Islet precursor cell (in vitro differentiated cells): ENCODE data around the gene CATSPER3.

Experiments used
- DNase-seq: peaks from one replicate; pipeline ENCODE4 v3.0.0-alpha.2; 2018

The CATSPER3 gene

GRCh38 chr5:134967607-134968006, at the start of gene CATSPER3:
TSS of gene CATSPER3 (plus strand) at chr5:134967907. CDS start at chr5:134967992, 85 bp downstream.
- no peak for DNase-seq

- no peak for DNase-seq
These were observed 48.8 kb upstream of the CATSPER3 start for GRCh38 chr5:134918861-134919260.

- DNase-seq, result no peak
These were observed 46.7 kb upstream of the CATSPER3 start for GRCh38 chr5:134920848-134921575.

- no peak for DNase-seq
These were observed 35.2 kb upstream of the CATSPER3 start for GRCh38 chr5:134932508-134932907.

DNA sequence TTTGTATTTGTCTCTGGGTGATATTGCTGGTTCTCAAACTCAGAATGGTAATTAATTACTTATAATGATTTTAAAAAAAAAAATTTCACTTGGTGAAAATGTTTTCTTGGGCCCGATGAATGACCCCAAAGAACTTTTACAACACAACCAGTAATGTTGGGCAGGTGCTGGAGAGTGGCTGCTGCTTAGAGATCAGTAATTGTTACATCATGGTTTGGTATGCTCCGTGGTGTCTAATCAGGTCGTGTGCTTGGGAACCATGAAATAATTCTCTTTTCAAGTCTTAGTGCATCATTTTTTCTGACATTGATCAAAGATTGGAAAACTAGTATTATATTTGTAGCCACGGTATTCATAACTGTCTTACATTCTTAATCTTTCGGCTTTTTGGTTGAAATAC, 33.5 kb upstream of the CATSPER3 start:
- no peak for DNase-seq

- DNase-seq, result no peak
These were observed 31.8 kb upstream of the CATSPER3 start for GRCh38 chr5:134935711-134936602.

DNA sequence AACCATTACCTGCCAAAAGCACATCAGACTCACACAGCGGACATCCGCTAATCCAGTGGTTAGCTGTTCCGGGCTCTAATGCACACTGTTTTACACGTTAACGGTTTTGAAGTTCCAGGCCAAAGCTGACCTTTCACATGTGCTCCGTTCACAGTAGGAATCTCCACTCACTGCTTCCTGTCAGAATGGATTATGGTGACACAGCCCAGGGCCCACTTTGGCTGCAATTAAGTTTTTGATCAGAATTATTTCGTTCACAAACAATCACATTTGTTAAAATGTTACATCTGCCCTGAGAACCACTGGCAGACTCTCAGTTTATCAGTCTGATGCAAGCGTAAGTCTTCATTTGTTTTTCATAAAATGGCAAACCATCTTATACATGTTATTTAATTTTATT, 30.2 kb upstream of the CATSPER3 start:
- DNase-seq, result no peak

DNA sequence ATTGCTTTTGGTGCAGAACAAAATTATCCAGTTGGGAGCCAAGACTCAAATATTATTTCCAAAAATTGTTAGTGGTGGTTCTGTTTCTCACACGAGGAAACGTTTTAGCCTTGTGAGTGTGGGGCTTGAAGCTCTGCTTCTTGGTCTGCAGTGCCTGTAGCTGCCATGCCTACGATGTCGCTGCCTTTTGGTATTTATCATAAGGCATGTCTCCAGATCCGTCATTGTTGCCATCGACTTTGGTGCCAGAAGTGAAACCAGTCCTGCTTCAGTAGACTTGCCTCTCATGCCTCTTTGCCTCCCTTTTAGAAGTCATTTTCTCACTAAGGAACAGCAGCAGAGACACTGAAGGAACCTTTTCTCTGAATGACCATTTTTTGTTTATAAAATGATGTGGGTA, 29.7 kb upstream of the CATSPER3 start:
- no peak for DNase-seq

- no peak for DNase-seq
These were observed 28.2 kb upstream of the CATSPER3 start for GRCh38 chr5:134939500-134939899.

GRCh38 chr5:134943547-134943946, 24.2 kb upstream of the CATSPER3 start:
- no peak for DNase-seq

GRCh38 chr5:134944630-134945029, 23.1 kb upstream of the CATSPER3 start:
- no peak for DNase-seq

GRCh38 chr5:134945041-134945440, 22.7 kb upstream of the CATSPER3 start:
- DNase-seq, result no peak

DNA sequence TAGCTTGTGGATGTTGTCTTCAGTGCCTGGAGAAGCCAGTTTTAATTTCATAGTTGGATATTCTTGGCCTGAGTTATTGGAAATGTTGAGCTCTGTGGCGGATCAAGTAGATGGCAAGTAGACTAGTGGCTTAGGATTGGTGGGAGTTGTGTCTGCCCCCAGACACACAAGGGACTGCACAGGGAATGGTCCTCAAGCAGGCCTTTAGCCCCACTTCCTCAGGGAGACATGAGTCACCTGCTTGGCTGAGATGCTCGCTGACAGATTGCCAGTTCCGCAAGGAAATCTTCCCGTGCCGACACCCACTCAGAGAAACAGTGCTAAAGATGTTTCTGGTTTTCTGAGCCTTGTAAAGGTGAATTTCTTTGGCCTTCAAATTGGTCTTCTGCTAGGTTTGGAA, 18.8 kb upstream of the CATSPER3 start:
- DNase-seq, result peak; percentile 67

DNA sequence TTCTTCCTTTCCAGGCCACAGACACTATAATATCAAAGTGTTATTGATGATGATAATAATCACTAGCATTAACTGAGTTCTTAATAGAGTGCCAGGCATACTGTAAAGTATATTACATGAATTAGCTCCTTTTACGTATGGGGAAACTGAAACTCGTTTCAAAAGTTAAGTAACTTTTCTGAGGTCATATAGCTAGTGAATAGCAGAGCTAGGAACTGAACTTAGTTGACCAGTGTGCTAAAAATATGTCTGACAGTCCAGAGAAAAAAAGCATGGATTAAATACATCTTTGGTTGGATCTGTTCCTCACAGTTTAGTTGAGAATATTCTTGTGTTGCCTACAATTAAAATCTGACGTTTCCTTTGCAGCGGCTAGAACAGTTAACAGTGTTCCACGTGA, 18.4 kb upstream of the CATSPER3 start:
- no peak for DNase-seq

DNA sequence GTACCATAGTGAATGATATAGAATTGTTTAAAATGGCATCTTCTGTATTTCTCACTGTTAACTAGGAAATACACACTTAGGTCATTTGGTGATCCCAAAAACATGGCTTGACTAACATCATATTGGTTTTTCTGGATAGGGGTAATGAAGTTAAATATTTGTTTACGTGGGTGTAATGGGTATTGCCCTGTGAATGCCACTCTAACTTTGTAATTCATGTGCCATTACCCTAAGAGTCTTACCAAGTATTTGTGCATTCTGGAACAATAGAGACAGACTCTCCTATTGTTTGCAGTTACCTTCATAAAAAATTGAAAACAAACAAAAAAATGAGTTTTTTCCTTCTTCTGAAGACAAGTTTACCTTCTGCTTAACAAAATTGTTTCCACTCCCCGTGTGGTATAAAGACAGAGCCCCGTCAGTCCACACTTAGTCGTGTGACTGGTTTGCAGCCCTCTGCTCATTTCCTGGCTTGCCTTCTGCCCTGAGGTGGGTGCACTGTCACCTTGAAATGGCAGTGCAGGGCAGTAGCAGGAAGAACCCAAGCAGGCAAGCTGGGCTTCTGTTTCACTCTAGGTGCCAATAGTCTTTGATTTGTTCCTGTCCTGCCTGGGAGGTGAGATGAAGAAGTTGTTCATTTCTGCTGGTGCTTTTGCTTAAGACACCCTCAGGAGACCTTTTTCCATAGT, 9.6 kb upstream of the CATSPER3 start:
- peak; percentile 66 for DNase-seq

GRCh38 chr5:134958755-134959154, 9.0 kb upstream of the CATSPER3 start:
- DNase-seq, result peak; percentile 81

DNA sequence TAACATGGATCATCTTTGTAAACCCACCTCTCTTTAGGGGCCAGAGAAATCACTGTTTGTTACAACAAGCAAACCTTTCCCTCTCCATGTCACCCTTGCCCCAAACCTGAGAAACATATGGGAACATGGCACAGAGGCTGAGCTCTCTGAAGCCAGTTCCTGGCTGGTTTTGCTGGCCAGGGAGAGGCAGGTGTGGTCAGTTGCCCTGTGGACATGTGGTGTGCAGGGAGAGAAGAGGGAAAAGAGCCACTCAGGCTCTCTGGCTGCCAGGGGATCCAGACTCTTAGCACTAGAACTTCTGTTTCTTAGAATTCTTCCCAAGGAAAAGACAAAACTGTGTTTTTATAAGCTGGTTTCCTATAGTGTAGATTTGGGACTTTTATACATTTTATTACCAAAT, 4.6 kb upstream of the CATSPER3 start:
- no peak for DNase-seq

- no peak for DNase-seq
These were observed 3.1 kb upstream of the CATSPER3 start for GRCh38 chr5:134964359-134965270.

DNA sequence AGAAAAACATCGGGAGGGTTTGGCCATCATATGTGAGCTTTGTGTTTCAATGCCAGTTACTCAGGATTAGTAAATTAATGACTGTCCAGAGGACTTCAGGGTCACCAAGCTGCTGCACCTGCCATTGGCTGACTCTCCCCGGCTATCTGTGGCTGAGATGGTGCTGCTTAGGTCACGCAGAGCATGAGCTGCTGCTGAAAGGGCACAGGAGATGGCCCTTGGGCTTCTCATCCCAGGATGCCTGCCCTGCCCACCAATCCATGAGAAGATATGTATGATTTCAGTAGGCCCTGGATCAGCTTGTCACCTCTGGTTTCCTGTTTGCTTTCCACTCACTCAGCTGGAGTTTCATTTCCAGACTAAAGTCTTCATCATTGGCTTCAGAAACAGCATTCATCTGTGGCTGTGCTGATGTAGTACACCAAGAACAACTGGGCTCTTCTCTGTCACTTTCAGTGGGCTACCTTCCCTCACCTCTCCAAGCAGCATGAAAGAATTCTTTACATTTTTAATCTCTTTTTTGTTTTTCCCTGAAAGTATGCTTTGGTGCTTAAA, 2.4 kb upstream of the CATSPER3 start:
- DNase-seq, result no peak

- no peak for DNase-seq
These were observed 348 bp downstream of the CATSPER3 start for GRCh38 chr5:134968055-134968454.

DNA sequence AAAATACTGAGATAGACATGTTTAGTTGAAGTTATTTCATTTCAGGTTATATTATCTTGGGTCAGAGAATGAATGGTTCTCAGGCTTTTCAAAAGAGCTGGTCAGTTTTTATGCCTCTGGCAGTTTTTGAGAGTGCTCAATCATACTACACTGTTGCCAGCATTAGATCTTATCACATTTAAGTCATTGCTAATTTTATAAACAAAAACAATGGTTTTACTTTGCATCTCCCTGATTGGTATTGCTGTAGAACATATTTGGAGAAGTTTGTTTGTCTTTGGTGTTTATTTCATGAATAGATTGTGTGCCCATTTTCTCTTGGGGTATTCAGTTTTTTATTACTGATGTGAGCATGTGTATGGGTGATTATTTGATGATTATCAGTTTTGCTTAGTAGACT, 1.5 kb downstream of the CATSPER3 start:
- DNase-seq, result no peak

DNA sequence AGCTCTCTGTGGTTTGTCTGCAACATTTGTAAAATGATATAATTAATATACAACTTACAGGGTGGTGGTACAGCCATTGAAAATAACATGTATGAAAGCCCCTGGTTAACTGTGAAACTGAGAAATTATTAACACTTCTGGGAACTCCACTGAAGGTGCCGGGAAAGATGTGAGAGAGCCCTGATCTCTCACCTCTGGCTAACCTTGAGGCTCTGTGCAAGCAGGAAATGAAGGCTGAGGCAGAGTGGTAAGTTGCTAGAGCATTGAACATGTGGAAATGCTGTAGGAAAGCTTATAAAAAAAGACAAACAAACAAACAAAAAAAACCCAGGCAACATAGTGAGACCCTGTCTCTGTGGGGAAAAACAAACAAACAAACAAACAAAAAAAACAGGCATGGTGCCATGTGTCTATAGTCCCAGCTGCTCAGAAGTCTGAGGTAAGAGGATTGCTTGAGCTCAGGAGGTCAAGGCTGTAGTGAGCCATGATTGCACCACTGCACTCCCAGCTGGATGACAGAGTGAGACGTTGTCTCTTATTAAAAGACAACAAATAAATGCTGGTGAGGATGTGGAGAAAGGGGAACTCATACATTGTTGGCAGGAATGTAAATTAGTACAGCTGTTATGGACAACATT, 7.5 kb downstream of the CATSPER3 start:
- DNase-seq, result no peak
